Activated CD4-positive, alpha-beta T cell treated with anti-CD3 and anti-CD28 coated beads, Interleukin-2, amount 10 ng/mL, durations not matched to agents 7 days and 5 days (primary cell): ENCODE data around the gene DNAJB6. TPM values are rescaled to one million over a fixed set of nuclear protein-coding genes. Genes with fewer than 3 reads are reported as not detected.
A peak's percentile ranks its signal among the peaks of the same experiment; 100 is the strongest.

ENCODE experiments used
- CTCF ChIA-PET: fragments of 350-600 bp; sonication (Branson Sonifier 250); formaldehyde crosslinking; loops from one replicate; lab custom pipeline; 2021; ENCODE audit warnings: antibody characterized with exemption; lab: Charles Lee
- POLR2A ChIA-PET: fragments of 350-600 bp; sonication (Branson Sonifier 250); formaldehyde crosslinking; loops from one replicate; lab custom pipeline; 2021; ENCODE audit warnings: antibody characterized with exemption; lab: Charles Lee
- DNase-seq: peaks from one replicate; pipeline ENCODE4 v3.0.0-alpha.2; 2020
- H3K27ac Mint-ChIP-seq: one replicate; pipeline ENCODE4 v1.8.0; 2021; ENCODE audit warnings: mild to moderate bottlenecking, moderate library complexity, mixed read lengths
- H3K27me3 Mint-ChIP-seq: one replicate; pipeline ENCODE4 v1.8.0; 2021; ENCODE audit warnings: mixed read lengths
- H3K36me3 Mint-ChIP-seq: one replicate; pipeline ENCODE4 v1.8.0; 2021; ENCODE audit warnings: low read depth, mixed read lengths
- H3K4me1 Mint-ChIP-seq: one replicate; pipeline ENCODE4 v1.8.0; 2021; ENCODE audit warnings: mixed read lengths
- H3K4me3 Mint-ChIP-seq: one replicate; pipeline ENCODE4 v1.8.0; 2021; ENCODE audit warnings: mild to moderate bottlenecking, moderate library complexity, mixed read lengths
- H3K9me3 Mint-ChIP-seq: one replicate; pipeline ENCODE4 v1.8.0; 2021; ENCODE audit warnings: mixed read lengths
- total RNA-seq, 2 experiments: library from RNA; stranded (reverse); gene quantifications; one replicate each; pipeline ENCODE4 v1.2.3, GENCODE V29; 2021

Gene DNAJB6
- total RNA-seq, 2 experiments from 2014 or later: 67.8 to 68.9 TPM

GRCh38 chr7:157377436-157378124 lies 40.8 kb downstream of the DNAJB6 start:
- Mint-ChIP-seq H3K27ac (no peak overlapping the region), H3K27me3 (no peaks in the 10 kb centered on the region)

DNA sequence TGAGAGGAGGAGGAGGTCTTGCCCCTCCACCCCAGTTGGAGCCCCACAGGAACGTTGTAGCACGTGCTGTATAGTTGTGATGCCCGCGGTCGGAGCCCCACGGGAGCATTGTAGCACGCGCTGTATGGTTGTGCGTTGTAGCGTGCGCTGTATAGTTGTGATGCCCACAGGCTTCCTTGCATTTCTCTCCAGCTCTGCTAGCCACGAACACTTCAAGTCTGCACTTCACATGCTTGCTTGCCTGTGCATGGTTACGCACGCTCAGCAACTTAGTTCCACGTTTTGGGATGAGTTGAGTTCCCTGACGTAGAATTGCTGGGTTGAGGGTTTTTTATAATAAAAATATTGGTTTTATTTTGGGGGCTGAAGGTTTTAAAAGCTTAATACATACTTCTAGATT lies 41.6 kb downstream of the DNAJB6 start:
- H3K36me3 Mint-ChIP-seq: peaks cover 32% of the 10 kb centered on the region
- no peaks in the 10 kb centered on the region for H3K9me3 Mint-ChIP-seq
- ChIA-PET CTCF (interaction anchor here (1.2 kb wide), 1 partner anchor 8 kb away, joined by 3 read pairs; no protein-coding TSS in a partner anchor), POLR2A (no interaction called here)
- peaks cover 43% of the 10 kb centered on the region for H3K4me1 Mint-ChIP-seq
- H3K27me3 Mint-ChIP-seq: no peaks in the 10 kb centered on the region
- no peak overlapping the region for H3K27ac Mint-ChIP-seq
- DNase-seq: no peak
- no peak overlapping the region for H3K4me3 Mint-ChIP-seq

More at GRCh38 chr7:157377436-157378124, 40.8 kb downstream of the DNAJB6 start:
- Mint-ChIP-seq H3K9me3 (no peaks in the 10 kb centered on the region), H3K4me3 (no peak overlapping the region), H3K4me1 (peaks cover 47% of the 10 kb centered on the region), H3K36me3 (peaks cover 36% of the 10 kb centered on the region)
- ChIA-PET POLR2A (no interaction called here), CTCF (interaction anchor here (1.2 kb wide), 1 partner anchor 9 kb away, joined by 3 read pairs; no protein-coding TSS in a partner anchor)
- DNase-seq: no peak

- Mint-ChIP-seq H3K4me1 (peaks cover 32% of the 10 kb centered on the region), H3K27me3 (no peaks in the 10 kb centered on the region), H3K27ac (no peak overlapping the region), H3K9me3 (no peaks in the 10 kb centered on the region), H3K4me3 (no peak overlapping the region), H3K36me3 (peaks cover 28% of the 10 kb centered on the region)
- DNase-seq: no peak
- ChIA-PET CTCF (no interaction called here), POLR2A (no interaction called here)
These were observed 42.7 kb downstream of the DNAJB6 start for GRCh38 chr7:157379493-157379892.

- H3K36me3 Mint-ChIP-seq: peaks cover 30% of the 10 kb centered on the region
- POLR2A ChIA-PET: no interaction called here
- CTCF ChIA-PET: no interaction called here
These were observed 43.6 kb downstream of the DNAJB6 start for GRCh38 chr7:157380416-157380815.

DNA sequence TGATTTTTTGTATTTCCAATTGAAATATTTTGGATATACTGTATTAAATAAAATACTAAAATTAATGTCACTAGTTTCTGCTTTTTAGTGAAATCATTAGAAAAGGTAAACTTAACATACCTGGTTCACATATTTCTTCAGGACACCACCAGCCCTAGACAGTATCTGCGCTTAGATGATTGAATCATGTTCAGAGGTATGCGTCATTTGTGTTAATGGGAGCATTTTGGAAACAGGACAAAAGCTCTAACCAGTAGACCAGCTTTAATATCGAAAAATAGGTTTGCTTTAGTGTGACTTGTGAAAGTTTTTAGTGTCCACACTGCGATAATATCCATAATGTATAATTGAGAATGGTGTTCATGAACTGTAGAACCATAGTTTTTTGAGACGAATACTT lies 47.1 kb downstream of the DNAJB6 start:
- no peaks in the 10 kb centered on the region for H3K9me3 Mint-ChIP-seq
- ChIA-PET CTCF (interaction anchor here (1.1 to 1.7 kb wide), 4 partner anchors 11 to 13 kb away, joined by 3 to 5 read pairs (median 4); no protein-coding TSS in a partner anchor), POLR2A (no interaction called here)
- no peak for DNase-seq
- no peak overlapping the region for H3K4me3 Mint-ChIP-seq
- H3K36me3 Mint-ChIP-seq: peaks cover 28% of the 10 kb centered on the region
- H3K27ac Mint-ChIP-seq: no peak overlapping the region
- H3K4me1 Mint-ChIP-seq: peaks cover 20% of the 10 kb centered on the region
- H3K27me3 Mint-ChIP-seq: no peaks in the 10 kb centered on the region

More at GRCh38 chr7:157380416-157380815, 43.6 kb downstream of the DNAJB6 start:
- no peak for DNase-seq
- Mint-ChIP-seq H3K27ac (no peak overlapping the region), H3K27me3 (no peaks in the 10 kb centered on the region), H3K4me1 (peaks cover 23% of the 10 kb centered on the region), H3K9me3 (no peaks in the 10 kb centered on the region), H3K4me3 (no peak overlapping the region)

DNA sequence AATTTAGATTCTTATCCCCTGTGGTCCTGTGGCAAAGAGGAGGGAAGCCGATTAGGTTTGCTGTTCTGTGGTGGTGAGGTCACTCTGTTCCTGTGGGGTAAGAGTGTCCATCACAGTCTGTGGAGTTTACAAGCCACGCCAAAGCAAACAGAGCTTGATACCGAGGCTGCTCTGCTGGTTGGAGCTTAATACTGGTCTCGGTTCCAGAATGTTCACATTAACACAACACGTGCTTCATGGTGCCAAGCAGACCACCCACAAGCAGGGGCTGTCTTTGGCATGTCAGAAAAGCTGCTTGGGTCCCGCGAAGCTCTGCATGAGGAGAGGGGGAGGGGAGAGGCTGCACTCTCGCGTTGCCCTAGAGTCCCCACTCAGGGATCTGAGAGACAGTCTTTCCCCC lies 47.5 kb downstream of the DNAJB6 start:
- peaks cover 22% of the 10 kb centered on the region for H3K4me1 Mint-ChIP-seq
- no peak overlapping the region for H3K4me3 Mint-ChIP-seq
- peaks cover 30% of the 10 kb centered on the region for H3K36me3 Mint-ChIP-seq
- H3K9me3 Mint-ChIP-seq: no peaks in the 10 kb centered on the region
- ChIA-PET POLR2A (no interaction called here), CTCF (interaction anchor here (1.6 kb wide), 1 partner anchor 11 kb away, joined by 4 read pairs; no protein-coding TSS in a partner anchor)
- H3K27ac Mint-ChIP-seq: no peak overlapping the region
- H3K27me3 Mint-ChIP-seq: no peaks in the 10 kb centered on the region
- no peak for DNase-seq

DNA sequence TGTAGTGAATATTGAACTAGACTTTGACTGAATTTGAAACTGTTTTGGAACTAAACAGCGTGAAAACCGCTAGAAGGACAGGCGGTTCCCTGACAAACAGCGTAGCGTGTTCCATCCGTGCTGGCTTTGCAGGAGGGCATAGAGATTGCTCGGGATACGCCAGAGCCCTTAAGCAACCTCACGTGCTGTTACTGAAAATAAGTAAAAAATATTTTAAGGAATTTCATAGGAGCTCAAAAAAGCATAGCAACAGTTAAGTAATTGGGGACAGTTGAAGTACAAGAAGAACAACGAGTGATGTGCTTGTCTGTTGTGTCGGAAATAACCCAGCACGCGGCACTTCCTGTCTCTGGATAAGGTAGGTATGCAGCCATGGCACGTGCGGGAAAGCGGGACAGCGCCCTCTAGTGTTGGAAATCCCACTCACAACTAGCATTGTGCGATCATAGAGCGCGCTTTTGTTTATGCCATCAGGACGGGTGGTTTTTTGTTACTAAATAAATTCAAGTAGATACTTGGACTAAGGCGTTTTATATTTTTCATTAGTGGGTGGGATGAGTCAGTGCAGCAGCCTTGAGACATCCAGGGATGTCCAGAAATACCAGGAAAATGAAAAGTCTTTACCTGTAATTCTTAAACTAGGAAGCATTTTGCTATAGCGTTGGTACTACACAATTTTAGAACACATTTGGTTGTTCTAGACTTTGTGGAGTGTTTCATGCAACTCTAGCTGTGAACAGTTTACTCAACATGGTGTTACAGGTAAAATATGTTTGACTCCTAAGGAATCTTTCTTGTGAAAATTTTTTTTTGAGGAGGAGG lies 50.4 kb downstream of the DNAJB6 start:
- Mint-ChIP-seq H3K4me3 (no peak overlapping the region), H3K4me1 (peaks cover 47% of the 10 kb centered on the region), H3K27me3 (no peaks in the 10 kb centered on the region), H3K36me3 (peaks cover 40% of the 10 kb centered on the region), H3K27ac (peak overlapping the region; percentile 55), H3K9me3 (no peaks in the 10 kb centered on the region)
- ChIA-PET POLR2A (no interaction called here), CTCF (interaction anchor here (0.7 to 1.4 kb wide), 6 partner anchors 9 to 243 kb away, joined by 3 to 5 read pairs (median 3); no protein-coding TSS in a partner anchor)
- peak; percentile 92 for DNase-seq

DNA sequence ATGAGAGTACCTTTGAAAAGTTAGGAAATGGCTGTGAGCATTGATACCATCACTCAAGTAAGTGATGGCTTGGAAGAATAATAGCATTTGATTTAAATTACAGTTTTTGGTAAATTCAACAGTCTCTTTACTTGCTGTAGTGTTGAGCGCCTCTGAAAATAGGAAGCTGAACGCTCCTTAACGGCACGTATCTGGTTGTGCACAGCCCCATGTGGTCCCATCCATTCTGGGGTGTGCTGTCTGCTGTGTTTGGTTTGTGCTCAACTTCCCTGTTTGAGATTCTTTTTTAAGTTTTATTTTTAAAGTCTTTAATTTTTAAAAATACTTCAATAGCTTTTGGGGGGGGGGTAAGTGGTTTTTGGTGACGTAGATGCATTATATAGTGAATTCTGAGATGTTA lies 51.5 kb downstream of the DNAJB6 start:
- Mint-ChIP-seq H3K27me3 (no peaks in the 10 kb centered on the region), H3K36me3 (peaks cover 38% of the 10 kb centered on the region), H3K9me3 (no peaks in the 10 kb centered on the region), H3K4me1 (peaks cover 51% of the 10 kb centered on the region), H3K4me3 (no peak overlapping the region), H3K27ac (no peak overlapping the region)
- no peak for DNase-seq
- POLR2A ChIA-PET: no interaction called here
- CTCF ChIA-PET: interaction anchor here (1.0 kb wide), 1 partner anchor 44 kb away, joined by 4 read pairs; no protein-coding TSS in a partner anchor

DNA sequence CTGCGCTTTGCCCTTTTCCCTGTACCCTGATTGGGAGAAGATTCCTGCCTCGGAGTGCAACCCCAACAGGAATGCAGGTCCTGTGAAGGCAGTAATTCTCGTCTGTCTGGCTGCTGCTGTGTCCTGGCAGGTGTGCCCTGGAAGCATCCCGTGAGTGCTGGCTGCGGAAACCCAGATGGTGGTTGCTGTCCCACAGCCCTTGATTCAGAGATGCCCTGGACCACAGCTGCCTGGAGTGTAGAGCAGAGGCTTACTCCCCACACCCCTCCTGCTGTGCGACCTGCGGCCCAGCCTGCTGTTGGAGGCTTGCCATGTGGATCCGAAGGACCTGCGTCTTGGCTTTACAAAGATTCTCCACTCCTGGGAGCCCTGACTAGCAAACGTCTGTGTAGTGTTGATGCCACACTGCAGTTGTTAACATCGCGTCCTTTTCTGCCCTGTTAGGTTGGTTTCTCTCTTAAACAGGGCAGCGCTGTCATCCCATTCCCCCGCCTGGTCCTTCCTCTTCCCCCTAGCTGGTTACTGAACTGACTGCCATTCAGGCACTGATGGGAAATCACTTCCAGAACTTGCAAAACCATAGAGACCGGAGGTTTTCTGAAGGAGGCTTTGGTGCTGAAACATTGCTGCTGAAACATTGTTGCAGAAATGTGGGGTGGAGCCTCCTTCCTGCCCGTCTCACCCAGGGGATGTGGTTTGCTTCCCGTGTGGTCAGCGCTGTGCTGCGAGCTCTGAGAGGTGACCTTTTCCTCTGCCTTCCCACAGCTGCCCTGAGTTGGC lies 53.3 kb downstream of the DNAJB6 start:
- DNase-seq: peak; percentile 69
- Mint-ChIP-seq H3K27ac (peak overlapping the region; percentile 89), H3K4me1 (peaks cover 51% of the 10 kb centered on the region), H3K36me3 (peaks cover 30% of the 10 kb centered on the region), H3K4me3 (peak overlapping the region; percentile 55), H3K27me3 (no peaks in the 10 kb centered on the region), H3K9me3 (no peaks in the 10 kb centered on the region)
- ChIA-PET POLR2A (interaction anchor here (0.6 kb wide), 1 partner anchor 16 kb away, joined by 3 read pairs; no protein-coding TSS in a partner anchor), CTCF (interaction anchor here (1.0 kb wide), 1 partner anchor 17 kb away, joined by 3 read pairs; no protein-coding TSS in a partner anchor)

DNA sequence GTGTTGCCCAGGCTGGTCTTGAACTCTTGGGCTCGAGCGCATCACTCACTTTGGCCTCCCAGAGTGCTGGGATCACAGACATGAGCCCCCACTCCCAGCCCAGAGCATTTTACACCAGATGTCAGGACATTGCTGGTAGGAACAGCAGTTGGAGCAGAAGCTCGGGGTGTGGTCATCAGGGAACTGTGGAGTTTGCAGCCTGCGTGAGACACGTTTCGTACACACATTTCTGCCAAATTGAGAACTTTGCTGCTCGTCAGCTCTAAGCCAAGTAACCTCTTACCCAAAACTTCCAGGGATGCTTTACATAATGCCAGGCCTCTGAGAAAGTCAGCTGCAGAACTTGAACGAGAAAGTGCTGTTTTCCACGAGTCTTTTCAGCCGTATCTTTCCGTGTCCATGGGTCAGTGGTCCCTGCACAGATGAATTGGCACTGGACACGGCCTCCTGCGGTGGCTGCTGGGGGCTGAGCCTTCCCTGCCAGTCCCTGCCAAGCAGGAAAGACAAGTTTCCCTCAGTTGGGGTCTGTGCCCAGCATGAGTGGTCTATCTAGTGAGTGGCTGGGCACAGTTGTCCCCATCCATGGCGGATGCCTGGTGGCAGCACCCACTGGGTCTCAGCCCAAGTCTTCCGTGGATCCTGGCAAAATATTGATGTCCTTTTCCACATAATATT lies 54.4 kb downstream of the DNAJB6 start:
- peak overlapping the region; percentile 89 for H3K27ac Mint-ChIP-seq
- POLR2A ChIA-PET: interaction anchor here (0.6 kb wide), 1 partner anchor 15 kb away, joined by 3 read pairs; no protein-coding TSS in a partner anchor
- H3K9me3 Mint-ChIP-seq: no peaks in the 10 kb centered on the region
- no peak for DNase-seq
- CTCF ChIA-PET: interaction anchor here (1.0 kb wide), 1 partner anchor 16 kb away, joined by 3 read pairs; no protein-coding TSS in a partner anchor
- H3K36me3 Mint-ChIP-seq: peaks cover 27% of the 10 kb centered on the region
- H3K27me3 Mint-ChIP-seq: no peaks in the 10 kb centered on the region
- peaks cover 51% of the 10 kb centered on the region for H3K4me1 Mint-ChIP-seq
- no peak overlapping the region for H3K4me3 Mint-ChIP-seq

- DNase-seq: no peak
- Mint-ChIP-seq H3K36me3 (peaks cover 21% of the 10 kb centered on the region), H3K27me3 (no peaks in the 10 kb centered on the region), H3K4me1 (peaks cover 42% of the 10 kb centered on the region), H3K27ac (peak overlapping the region; percentile 25), H3K9me3 (no peaks in the 10 kb centered on the region), H3K4me3 (no peak overlapping the region)
- CTCF ChIA-PET: interaction anchor here (0.6 kb wide), 1 partner anchor 73 kb away, joined by 3 read pairs; no protein-coding TSS in a partner anchor
- POLR2A ChIA-PET: no interaction called here
These were observed 55.6 kb downstream of the DNAJB6 start for GRCh38 chr7:157392256-157393037.
